NCI-H2196 (cell line): Measurements from ENCODE around the gene ABHD2.
"Not testable (repeated sequence)": the region's sequence is repeated elsewhere in the genome, so short reads cannot be mapped to it uniquely, and the experiment has no call there.

ENCODE experiments used
- DNase-seq: peaks from one replicate; lab custom pipeline; 2025; ENCODE audit not compliant: unreplicated experiment; lab: John Stamatoyannopoulos, UW

The ABHD2 gene, protein sequence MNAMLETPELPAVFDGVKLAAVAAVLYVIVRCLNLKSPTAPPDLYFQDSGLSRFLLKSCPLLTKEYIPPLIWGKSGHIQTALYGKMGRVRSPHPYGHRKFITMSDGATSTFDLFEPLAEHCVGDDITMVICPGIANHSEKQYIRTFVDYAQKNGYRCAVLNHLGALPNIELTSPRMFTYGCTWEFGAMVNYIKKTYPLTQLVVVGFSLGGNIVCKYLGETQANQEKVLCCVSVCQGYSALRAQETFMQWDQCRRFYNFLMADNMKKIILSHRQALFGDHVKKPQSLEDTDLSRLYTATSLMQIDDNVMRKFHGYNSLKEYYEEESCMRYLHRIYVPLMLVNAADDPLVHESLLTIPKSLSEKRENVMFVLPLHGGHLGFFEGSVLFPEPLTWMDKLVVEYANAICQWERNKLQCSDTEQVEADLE

DNA sequence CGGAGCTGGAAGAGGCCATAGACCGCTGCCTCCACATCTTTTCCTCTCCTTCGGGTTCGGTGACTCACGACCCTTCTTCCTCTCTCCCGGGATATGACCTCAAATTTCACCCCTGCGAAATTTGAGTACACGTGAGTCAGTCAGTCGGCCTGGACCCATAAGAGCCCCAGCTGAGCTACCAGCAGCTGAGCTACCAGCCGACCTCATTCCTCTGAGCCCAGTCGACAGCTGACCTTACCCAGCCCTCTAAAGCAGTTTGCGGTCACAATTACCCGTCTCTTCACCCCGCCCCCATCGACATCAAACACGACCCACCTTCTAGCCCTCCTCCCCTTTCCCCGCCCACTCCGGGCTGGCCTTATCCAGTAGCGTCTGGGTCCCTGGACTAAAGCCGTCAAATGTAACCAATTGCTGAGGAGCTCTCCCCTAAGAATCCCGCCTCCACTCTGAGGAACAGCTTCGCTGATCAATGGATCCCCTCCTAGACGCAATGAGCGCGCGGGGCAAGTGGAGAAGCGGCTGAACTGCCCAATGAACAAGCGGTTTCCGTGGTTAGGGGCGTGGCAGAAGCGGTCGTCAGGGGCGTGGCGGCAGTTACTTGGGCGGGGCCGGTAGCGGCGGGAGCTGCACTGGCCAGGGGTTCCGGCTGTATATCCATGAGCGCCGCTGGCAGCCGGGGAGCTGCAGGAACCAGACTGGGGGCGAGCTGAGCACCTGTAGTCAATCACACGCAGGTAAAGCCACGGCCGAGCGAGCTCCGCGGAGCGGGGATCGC, at the start of gene ABHD2:
Gene ABHD2 (plus strand): TSS at position 627 of the 775 bp plus-strand sequence. CDS start 27,872 bp downstream, outside the sequence.
- peak; percentile 97 for DNase-seq

DNA sequence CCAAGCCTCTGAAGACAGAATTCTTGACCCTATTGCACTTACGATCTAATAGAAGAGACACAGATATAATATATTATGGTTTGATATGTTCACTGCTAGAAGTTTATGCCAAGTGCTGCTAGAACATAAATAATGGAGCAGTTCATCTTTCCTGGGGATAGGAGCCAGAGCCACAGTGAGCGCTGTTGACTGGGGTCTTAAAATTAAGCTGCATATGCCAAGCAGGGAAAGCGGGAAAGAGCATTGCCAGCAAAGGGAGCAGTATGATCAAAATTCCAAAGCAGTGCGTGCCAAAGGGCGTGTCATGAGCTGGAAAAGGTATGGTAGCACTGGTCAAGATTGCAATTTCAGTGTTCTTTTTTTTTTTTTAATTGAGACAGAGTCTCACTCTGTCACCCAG, 49.1 kb upstream of the ABHD2 start:
- DNase-seq: no peak

DNA sequence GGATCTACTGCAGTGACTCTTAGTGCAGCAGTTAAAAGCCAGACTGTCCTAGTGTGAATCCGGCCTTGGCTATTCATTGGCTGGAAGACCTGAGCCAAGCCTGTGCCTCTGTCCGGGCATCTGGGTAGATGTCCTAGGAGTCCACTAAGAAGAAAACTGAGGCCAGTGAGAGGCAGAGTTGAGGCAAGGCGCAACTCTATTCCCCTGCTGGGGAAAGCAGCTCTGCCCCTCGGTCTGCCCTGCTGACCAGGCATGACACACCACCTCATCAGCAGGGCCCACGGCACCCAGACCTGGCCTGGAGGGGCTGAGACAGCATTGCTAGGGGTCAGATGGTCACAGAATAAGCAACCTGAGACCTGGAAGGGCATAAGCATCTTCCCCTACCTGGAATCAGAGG, 46.7 kb upstream of the ABHD2 start:
- no peak for DNase-seq

DNA sequence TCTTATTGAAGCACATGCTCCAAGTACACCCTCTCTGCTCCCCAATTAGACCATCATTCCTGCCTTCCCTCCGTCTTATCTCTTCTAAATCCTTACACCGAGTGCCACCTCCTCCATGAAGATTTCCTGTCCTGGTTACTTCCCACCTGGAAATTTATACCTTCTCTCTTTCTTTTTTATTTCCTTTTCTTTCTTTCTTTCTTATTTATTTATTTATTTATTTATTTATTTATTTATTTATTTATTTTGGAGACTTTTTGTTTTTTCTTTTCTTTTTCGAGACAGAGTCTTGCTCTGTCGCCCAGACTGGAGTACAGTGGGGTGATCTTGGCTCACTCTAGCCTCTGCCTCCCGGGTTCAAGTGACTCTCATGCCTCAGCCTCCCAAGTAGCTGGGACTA, 45.9 kb upstream of the ABHD2 start:
- no peak for DNase-seq

DNA sequence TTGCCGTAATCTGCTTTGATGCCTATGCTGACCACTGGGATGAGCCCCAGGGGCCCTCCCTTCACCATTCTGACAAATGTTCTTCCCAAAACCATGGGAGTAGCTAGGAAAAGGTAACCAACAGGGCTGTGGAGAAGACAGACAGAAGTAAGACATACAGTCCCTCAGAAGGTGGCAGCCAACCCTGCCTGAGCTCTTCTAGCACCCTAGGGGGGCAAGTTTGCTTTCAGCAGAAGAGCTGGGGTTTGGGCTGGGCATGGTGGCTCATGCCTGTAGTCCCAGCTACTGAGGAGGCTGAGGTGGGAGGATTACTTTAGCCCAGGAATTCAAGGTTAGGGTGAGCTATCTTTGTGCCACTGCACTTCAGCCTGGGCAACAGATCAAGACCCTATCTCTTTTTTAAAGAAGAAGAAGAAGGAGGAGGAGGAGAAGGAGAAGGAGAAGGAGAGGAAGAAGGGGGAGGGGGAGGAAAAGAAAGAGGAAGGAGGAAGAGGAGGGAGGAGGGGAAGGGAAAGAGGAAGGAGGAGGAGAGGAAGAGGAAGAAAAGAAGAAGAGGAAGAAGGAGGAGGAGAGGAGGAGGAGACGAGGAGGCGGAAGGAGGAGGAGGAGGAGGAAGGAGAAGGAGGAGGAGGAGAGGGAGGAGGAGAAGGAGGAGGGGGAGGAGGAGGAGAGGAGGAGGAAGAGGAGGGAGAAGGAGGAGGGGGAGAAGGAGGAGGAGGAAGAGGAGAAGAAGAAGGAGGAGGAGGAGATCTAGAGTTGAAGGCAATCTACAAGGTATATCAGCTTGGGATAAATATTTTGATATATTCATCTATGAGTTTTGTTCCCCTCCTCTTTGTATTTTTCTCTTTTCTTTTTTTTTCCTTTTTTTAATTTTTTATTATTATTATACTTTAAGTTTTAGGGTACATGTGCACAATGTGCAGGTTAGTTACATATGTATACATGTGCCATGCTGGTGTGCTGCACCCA, 44.9 kb upstream of the ABHD2 start:
- no peak for DNase-seq

DNA sequence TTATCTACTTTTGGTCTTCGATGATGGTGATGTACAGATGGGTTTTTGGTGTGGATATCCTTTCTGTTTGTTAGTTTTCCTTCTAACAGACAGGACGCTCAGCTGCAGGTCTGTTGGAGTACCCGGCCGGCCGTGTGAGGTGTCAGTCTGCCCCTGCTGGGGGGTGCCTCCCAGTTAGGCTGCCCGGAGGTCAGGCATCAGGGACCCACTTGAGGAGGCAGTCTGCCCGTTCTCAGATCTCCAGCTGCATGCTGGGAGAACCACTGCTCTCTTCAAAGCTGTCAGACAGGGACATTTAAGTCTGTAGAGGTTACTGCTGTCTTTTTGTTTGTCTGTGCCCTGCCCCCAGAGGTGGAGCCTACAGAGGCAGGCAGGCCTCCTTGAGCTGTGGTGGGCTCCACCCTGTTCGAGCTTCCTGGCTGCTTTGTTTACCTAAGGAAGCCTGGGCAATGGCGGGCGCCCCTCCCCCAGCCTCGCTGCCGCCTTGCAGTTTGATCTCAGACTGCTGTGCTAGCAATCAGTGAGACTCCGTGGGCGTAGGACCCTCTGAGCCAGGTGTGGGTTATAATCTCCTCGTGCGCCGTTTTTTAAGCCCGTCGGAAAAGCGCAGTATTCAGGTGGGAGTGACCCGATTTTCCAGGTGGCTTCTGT, 39.1 kb upstream of the ABHD2 start:
- not testable (repeated sequence) for DNase-seq

DNA sequence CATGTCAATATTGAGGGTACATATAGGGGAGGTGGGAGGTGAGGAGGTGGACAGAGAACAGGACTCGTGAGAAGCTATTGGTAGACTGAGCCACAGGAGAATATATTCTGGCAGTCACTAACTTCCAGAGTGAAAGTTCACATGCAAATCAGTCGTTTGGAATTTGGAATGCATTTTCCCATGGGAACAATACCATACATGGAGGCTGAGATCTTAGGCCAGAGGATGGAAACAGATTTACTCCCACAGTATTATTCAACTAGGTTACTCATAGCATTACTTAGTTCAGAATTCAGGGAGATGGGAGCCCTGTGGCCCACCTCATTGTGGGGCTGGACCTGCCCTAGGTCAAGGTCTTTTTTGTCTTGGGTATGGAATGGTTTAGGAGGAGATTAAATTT, 36.4 kb upstream of the ABHD2 start:
- no peak for DNase-seq

DNA sequence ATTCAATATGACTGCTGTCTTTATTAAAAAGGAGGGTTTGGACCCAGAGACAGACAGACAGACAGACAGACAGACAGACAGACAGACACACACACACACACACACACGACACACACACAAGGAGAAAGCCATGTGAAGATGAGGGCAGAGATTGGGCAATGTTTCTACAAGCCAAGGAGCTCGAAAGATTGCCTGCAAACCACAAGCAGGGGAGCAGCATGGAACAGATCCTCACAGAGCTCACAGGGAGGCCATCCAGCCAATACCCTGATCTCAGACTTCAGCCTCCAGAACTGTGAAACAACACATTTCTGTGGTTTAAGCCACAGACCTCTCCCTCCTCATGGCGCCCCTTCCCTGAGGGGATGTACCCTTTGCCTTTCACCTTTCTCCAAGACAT, 35.8 kb upstream of the ABHD2 start:
- no peak for DNase-seq

DNA sequence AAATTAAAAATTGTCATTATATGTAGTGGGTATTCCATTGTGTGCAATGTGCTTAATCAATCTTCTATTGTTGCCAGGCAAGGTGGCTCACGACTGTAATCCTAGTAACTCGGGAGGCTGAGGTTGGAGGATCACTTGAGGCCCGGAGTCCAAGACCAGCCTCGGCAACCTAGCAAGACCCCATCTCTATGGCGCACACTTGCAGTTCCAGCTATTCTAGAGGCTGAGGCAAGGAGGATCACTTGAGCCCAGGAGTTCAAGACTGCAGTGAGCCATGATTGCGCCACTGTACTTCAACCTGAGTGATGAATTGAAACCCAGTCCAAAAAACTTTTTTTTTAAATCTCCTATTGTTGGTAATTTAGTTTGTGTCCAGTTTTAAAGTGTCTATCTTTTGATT, 33.4 kb upstream of the ABHD2 start:
- DNase-seq: no peak

DNA sequence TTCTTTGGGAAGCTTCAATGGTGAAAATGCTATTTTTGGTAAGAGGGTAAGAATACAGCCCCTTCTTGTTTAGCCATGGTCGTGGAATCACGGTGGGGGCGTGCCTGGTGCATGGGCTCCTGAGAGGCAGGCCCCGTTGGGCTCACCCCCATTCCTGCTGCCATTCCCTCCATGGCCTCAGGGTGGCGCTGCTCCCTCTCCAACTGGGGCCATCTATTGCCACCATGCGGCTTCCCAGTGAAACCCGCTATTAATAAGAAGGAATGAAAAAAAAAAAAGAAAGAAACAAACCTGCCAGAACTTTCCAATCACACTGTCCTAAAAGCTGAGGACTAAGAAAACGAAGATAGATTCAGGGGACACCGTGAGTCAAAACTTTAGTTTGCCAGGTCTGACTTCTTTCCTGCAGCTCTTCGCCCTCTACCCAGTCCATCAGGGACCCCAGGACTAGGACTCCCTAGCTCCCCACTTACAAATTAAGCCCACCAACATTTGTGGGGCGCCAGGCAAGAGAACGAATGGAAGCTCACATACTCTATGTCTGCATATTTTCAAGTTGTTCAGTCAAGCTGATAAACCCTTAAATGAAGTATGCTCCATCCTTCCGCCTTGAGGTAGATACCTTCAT, 30.6 kb upstream of the ABHD2 start:
- peak; percentile 54 for DNase-seq

DNA sequence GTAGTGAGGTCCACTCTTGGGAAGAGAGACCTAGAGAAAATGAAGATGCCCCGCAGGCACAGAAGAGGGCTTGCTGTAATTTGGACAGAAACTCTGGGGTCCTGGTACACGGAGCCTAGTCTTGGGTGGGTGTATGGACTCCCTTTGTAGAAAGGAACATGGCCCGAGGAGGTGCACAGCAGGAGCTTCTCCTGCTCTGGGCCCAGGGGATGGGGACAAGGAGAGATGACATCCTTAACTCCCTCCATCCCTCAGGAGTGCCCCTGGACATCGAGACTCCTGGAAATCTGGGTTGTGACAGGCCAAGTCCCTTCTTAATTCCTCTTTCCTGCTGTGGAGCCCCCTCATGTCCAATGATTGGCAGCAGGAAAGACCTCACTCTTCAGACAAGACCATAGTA, 29.9 kb upstream of the ABHD2 start:
- DNase-seq: no peak

DNA sequence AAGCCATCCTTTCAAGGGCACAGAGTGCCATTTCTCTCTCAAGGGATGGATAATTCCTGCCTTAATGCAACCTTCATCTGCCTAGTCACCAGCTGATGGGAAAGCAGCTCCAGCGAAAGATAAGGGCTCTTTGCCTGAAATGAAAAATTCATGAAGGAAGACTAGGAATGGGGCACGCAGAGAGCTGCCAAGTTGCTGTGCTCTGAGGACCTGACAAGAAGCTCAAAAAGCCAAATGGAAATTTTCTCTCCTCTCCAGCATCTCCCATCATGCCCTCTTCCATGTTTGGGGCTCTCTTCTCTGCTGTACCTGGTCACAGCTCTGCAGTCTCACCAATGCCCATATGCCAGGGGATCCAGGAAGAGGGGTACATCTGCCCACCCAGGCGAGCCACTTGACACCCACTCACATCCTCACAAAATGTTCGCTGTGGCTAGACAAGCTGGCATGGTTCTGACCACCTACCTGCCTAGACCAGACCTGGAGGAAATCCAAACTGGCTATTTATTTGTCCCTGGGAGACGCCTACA, 29.3 kb upstream of the ABHD2 start:
- no peak for DNase-seq

DNA sequence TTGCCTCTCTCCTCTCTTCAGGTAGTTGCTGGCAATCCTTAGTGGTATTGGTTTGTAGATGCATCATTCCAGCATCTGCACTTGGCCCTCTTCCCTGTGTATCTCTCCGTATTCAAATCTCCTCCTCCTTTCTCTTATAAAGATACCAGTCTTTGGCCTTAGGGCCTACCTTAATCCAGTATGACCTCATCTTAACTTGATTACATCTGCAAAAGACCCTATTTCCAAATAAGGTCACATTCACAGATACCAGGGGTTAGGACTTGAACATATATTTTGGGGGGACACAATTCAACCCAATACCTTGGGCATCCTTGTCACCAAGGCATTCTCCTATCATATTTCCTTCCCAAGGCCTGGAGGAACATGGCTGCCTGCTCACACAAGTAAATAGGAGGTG, 22.0 kb upstream of the ABHD2 start:
- no peak for DNase-seq

DNA sequence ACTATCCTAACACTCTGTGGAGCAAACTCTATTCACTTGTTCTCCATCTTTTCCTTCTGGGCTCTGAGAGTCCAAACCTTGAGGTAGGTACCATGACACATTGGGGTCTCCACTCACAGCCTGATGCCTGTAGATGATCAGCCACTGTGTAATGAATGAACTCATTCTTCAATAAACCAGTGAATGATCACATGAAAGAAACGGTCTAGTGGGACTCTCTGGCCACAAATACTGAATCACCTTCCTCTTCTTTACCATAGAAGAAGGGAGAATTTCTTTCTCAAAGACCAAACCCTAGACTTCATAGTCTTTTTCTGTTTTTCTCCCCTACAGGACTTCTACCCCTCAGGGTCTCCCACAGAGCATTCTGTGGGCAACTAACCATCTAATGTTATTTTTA, 20.5 kb upstream of the ABHD2 start:
- DNase-seq: no peak

DNA sequence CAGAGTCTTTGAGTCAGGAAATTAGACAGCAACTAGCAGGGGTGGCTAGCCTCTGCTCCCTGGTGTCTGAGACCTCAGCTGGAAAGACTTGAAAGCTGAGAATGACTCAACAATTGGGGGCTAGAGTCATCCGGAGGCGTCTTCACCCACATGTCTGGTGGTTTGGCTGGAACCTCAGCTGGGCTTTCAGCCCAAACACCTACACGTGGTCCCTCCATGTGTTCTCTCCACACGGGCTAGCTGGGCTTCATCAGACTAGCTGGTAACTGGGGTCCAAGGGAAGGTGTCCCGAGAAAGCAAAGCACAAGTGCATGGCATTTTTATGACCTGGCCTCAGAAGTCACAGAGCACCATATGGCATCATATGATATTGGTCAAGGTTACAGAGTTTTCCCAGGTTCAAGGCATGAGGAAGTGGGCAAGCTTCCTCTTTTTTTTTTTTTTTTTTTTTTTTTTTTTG, 19.9 kb upstream of the ABHD2 start:
- no peak for DNase-seq

DNA sequence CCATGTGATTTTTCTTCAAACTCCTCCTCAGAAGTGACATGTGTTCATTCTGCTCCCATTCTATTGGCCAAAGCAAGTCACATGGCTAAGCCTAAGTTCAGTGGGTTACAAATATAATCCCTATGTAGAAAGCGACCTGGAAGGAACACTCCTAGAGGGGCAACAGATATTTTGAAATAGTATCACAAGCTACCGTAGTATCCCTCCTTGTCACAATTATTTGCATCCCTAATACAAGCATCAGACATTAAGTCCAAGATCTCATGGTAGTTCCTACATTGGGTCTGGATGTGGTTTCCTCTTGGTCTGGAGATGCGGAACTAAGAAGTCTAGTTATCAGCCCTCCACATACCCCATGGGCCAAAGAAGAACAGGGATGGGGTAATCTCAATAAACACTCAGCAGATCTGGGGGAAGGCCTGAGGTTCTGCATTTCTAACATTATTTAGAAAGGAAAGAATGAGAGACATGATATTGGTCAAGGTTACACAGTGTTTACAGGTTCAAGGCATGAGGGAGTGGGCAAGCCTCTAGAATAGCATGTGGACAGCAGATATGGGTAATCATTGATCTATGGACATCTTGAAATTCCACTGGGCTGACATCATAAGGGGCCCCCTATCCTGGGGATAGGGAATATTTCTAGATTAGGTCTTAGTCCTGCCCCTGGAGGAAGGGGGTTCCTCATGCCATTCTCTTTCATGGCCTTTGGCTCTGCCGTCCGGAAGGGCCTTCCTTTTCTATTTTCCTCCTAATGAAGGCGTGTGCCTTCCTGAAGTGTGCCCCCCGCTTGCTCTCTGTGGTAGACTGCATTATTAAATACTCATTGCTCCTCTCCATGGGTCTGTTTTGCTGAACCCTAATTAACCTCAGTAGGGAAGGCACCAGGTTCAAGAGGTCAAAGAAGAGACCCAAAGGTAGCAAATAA, 17.8 kb upstream of the ABHD2 start:
- no peak for DNase-seq

DNA sequence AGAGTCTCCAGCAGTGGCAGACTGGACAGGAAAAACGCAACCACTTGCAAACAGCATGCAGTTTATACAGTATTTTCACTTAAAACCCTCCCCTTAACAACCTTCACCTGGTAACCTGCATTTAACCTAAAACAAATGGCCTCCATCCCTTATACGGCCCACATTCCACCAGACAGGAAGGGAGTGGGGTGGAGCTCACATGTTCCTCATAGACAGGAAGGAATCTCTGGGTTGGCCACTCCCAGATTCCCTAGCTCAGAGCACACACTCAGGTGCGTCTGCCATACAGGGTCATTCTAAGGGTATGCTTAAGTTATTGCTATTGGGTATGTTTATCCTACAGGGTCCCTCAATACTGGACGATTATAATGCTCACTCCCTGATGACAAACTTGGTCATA, 16.8 kb upstream of the ABHD2 start:
- no peak for DNase-seq

DNA sequence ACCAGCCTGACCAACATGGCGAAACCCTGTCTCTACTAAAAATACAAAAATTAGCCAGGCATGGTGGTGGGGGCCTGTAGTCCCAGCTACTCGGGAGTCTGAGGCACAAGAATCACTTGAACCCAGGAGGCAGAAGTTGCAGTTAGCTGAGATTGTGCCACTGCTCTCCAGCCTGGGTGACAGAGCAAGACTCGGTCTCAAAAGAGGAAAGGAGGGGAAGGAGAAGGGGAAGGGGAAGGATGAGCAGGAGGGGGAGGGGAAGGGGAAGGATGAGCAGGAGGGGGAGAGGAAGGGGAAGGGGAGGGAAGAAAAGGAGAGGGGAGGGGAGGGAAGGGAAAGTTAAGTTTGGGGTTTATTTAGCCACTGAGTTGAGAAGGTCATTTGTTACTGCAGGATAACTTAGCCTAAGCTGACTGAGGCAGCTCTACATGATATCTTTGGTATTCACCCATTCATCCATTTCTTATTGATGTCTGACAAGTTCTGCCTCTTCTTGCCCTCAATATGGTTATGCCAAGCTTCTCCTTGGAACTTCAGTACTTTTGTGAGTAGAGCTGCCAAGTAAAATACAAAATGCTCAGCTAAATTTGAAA, 15.9 kb upstream of the ABHD2 start:
- DNase-seq: no peak
